Measurements from ENCODE around the gene ARHGAP21. TPM values are rescaled to one million over a fixed set of nuclear protein-coding genes. Genes with fewer than 3 reads are reported as not detected.

ARHGAP21 gene
- polyA plus RNA-seq, 1 donor from 2014 or later = 138 TPM

- Histone ChIP-seq H3K4me2 (ENCODE audit: low read length) (peak overlapping the region; percentile 88), H3K9me2 (ENCODE audit: insufficient read depth, low read length) (no peaks in the 10 kb centered on the region), H4K20me1 (ENCODE audit: insufficient read depth) (no peaks in the 10 kb centered on the region), H3K36me3 (ENCODE audit: insufficient read depth, low read length) (no peaks in the 10 kb centered on the region), H3K27me3 (ENCODE audit: insufficient read depth, low read depth, low read length) (no peaks in the 10 kb centered on the region), H3K27ac (ENCODE audit: low read length) (peak overlapping the region; percentile 98), H2AFZ (ENCODE audit: low read depth, low read length) (peak overlapping the region; percentile 60), H3F3A (ENCODE audit: insufficient read depth, low read length, poor library complexity, severe bottlenecking) (peaks cover 6% of the 10 kb centered on the region), H3K9ac (ENCODE audit: low read length) (peak overlapping the region; percentile 97), H3K79me2 (replicated peaks; ENCODE audit: insufficient read depth, low read length) (peaks cover 31% of the 10 kb centered on the region), H3K9me3 (ENCODE audit: low read length) (no peaks in the 10 kb centered on the region), H3K4me3 (ENCODE audit: low read length) (peak overlapping the region; percentile 79)
- TF ChIP-seq POLR2AphosphoS5 (IDR thresholded peaks at IDR 0.05) = peak; percentile 86
- TF ChIP-seq EZH2 (IDR thresholded peaks at IDR 0.05; ENCODE audit: borderline replicate concordance, insufficient read depth, low read length, poor library complexity, severe bottlenecking) = no peak
- peak; percentile 8 for TF ChIP-seq REST (IDR thresholded peaks at IDR 0.05; ENCODE audit: borderline replicate concordance)
- no peak for TF ChIP-seq EP300 (conservative IDR thresholded peaks at IDR 0.05; ENCODE audit: poor library complexity, severe bottlenecking)
- peak; percentile 71 for TF ChIP-seq TAF1 (IDR thresholded peaks at IDR 0.05; ENCODE audit: low read depth)
- peak; percentile 10 for TF ChIP-seq RAD21 (conservative IDR thresholded peaks at IDR 0.05)
- peak; percentile 59 for TF ChIP-seq MXI1 (conservative IDR thresholded peaks at IDR 0.05; ENCODE audit: poor library complexity, severe bottlenecking)
- no peak for TF ChIP-seq SMC3 (conservative IDR thresholded peaks at IDR 0.05; ENCODE audit: poor library complexity)
Measured at GRCh38 chr10:24724381-24725228, 918 bp upstream of the ARHGAP21 start.

- TF ChIP-seq MXI1 (conservative IDR thresholded peaks at IDR 0.05; ENCODE audit: poor library complexity, severe bottlenecking) (no peak), SMC3 (conservative IDR thresholded peaks at IDR 0.05; ENCODE audit: poor library complexity) (no peak), TAF1 (IDR thresholded peaks at IDR 0.05; ENCODE audit: low read depth) (no peak), EP300 (conservative IDR thresholded peaks at IDR 0.05; ENCODE audit: poor library complexity, severe bottlenecking) (no peak), RAD21 (conservative IDR thresholded peaks at IDR 0.05) (no peak), REST (IDR thresholded peaks at IDR 0.05; ENCODE audit: borderline replicate concordance) (no peak), EZH2 (IDR thresholded peaks at IDR 0.05; ENCODE audit: borderline replicate concordance, insufficient read depth, low read length, poor library complexity, severe bottlenecking) (no peak), CTCF (IDR thresholded peaks at IDR 0.05; ENCODE audit: poor library complexity, severe bottlenecking) (no peak), POLR2AphosphoS5 (IDR thresholded peaks at IDR 0.05) (no peak)
- H4K20me1 ChIP-seq (ENCODE audit: insufficient read depth) = no peaks in the 10 kb centered on the region
- no peaks in the 10 kb centered on the region for H3K9me3 ChIP-seq (ENCODE audit: low read length)
- peak overlapping the region; percentile 84 for H3K4me3 ChIP-seq (ENCODE audit: low read length)
- peaks cover 43% of the 10 kb centered on the region for H3K79me2 ChIP-seq (replicated peaks; ENCODE audit: insufficient read depth, low read length)
- H3K27me3 ChIP-seq (ENCODE audit: insufficient read depth, low read depth, low read length) = no peaks in the 10 kb centered on the region
- H3K9me2 ChIP-seq (ENCODE audit: insufficient read depth, low read length) = no peaks in the 10 kb centered on the region
- H3K27ac ChIP-seq (ENCODE audit: low read length) = peak overlapping the region; percentile 86
- no peak overlapping the region for H2AFZ ChIP-seq (ENCODE audit: low read depth, low read length)
- H3K36me3 ChIP-seq (ENCODE audit: insufficient read depth, low read length) = no peaks in the 10 kb centered on the region
- peak overlapping the region; percentile 97 for H3K9ac ChIP-seq (ENCODE audit: low read length)
- H3F3A ChIP-seq (ENCODE audit: insufficient read depth, low read length, poor library complexity, severe bottlenecking) = peaks cover 6% of the 10 kb centered on the region
- H3K4me2 ChIP-seq (ENCODE audit: low read length) = no peak overlapping the region
Measured at GRCh38 chr10:24723386-24723787, 300 bp downstream of the ARHGAP21 start.

All from neural cell (in vitro differentiated cells).